SU-DHL-6 (cell line): ENCODE results near the gene C12orf43.

Experiments
- EZH2phosphoT487 ChIP-seq: fragments of 200-600 bp; sonication (generic), shearing (Covaris generic); conservative IDR thresholded peaks from 2 replicates; pipeline ENCODE4 v1.6.1; 2018; ENCODE audit warnings: mild to moderate bottlenecking, antibody characterized with exemption, low read length, moderate library complexity, mixed read lengths
- TF ChIP-seq, protein P1 (sequence below): fragments of 200-600 bp; sonication (generic); IDR thresholded peaks from one replicate; pipeline ENCODE4 v1.5.1; 2017; ENCODE audit warnings: antibody characterized with exemption, mild to moderate bottlenecking, low read length, moderate library complexity; ENCODE audit not compliant: insufficient read depth, poor library complexity, severe bottlenecking

DNA sequence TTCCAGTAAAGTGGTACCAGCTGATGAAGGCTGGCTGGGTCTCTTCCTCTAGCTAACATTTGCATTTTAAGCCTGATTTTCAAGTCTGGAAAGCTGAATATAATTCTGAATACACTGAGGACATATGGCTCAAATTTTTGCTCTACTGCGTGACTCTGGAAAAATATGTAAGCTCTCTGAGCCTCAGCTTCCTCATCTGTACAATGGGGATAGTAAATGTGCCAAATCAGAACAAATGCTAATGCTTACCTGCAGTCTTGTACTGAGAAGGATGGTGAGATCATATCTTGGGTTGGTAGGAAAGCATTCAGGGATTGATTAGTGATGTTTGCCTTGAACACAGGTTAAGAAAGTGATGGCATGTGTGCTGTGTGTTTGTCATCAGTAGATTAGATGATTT lies 23.3 kb downstream of the C12orf43 start:
- TF ChIP-seq, protein P1, sequence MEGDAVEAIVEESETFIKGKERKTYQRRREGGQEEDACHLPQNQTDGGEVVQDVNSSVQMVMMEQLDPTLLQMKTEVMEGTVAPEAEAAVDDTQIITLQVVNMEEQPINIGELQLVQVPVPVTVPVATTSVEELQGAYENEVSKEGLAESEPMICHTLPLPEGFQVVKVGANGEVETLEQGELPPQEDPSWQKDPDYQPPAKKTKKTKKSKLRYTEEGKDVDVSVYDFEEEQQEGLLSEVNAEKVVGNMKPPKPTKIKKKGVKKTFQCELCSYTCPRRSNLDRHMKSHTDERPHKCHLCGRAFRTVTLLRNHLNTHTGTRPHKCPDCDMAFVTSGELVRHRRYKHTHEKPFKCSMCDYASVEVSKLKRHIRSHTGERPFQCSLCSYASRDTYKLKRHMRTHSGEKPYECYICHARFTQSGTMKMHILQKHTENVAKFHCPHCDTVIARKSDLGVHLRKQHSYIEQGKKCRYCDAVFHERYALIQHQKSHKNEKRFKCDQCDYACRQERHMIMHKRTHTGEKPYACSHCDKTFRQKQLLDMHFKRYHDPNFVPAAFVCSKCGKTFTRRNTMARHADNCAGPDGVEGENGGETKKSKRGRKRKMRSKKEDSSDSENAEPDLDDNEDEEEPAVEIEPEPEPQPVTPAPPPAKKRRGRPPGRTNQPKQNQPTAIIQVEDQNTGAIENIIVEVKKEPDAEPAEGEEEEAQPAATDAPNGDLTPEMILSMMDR, result no peak
- no peak for TF ChIP-seq EZH2phosphoT487
